Smooth muscle cell (in vitro differentiated cells): Measurements from ENCODE around the gene KCNK16. TPM values are rescaled to one million over a fixed set of nuclear protein-coding genes. Genes with fewer than 3 reads are reported as not detected.

Experiments used
- DNase-seq: peaks from one replicate; lab custom pipeline; 2025; ENCODE audit not compliant: unreplicated experiment; lab: John Stamatoyannopoulos, UW
- H2AFZ ChIP-seq: fragments of 200-600 bp; sonication (generic); 2 replicates; pipeline ENCODE4 v1.6.0; 2016; ENCODE audit warnings: antibody characterized with exemption, low read depth, mild to moderate bottlenecking
- H3F3A ChIP-seq: fragments of 200-600 bp; sonication (generic); 2 replicates; pipeline ENCODE4 v1.6.0; 2017; ENCODE audit warnings: antibody characterized with exemption, low read depth
- H3K27ac ChIP-seq: fragments of 200-600 bp; sonication (generic); 2 replicates; pipeline ENCODE4 v1.5.1; 2016; ENCODE audit warnings: low read depth, mild to moderate bottlenecking
- H3K27me3 ChIP-seq: fragments of 200-600 bp; sonication (generic); 2 replicates; pipeline ENCODE4 v1.6.1; 2016; ENCODE audit warnings: low read depth, mild to moderate bottlenecking
- H3K36me3 ChIP-seq: fragments of 200-600 bp; sonication (generic); 2 replicates; pipeline ENCODE4 v1.5.1; 2016; ENCODE audit warnings: low read depth
- H3K4me1 ChIP-seq: fragments of 200-600 bp; sonication (generic); 2 replicates; pipeline ENCODE4 v1.5.1; 2016; ENCODE audit warnings: low read depth
- H3K4me2 ChIP-seq: fragments of 200-600 bp; sonication (generic); 2 replicates; pipeline ENCODE4 v1.6.0; 2016; ENCODE audit warnings: mild to moderate bottlenecking
- H3K4me3 ChIP-seq: fragments of 200-600 bp; sonication (generic); 2 replicates; pipeline ENCODE4 v1.5.1; 2016; ENCODE audit warnings: mild to moderate bottlenecking
- H3K79me2 ChIP-seq: fragments of 200-600 bp; sonication (generic); 2 replicates; pipeline ENCODE4 v1.6.0; 2016; ENCODE audit warnings: low read depth, mild to moderate bottlenecking
- H3K9ac ChIP-seq: fragments of 200-600 bp; sonication (generic); 2 replicates; pipeline ENCODE4 v1.6.0; 2016; ENCODE audit warnings: low read depth
- H3K9me3 ChIP-seq: fragments of 200-600 bp; sonication (generic); replicated peaks from 2 replicates; pipeline ENCODE4 v1.5.1; 2016; ENCODE audit warnings: low read depth
- H4K20me1 ChIP-seq: fragments of 200-600 bp; sonication (generic); 2 replicates; pipeline ENCODE4 v1.6.0; 2016; ENCODE audit warnings: low read depth
- WGBS: methylation state at CpG from one replicate; pipeline ENCODE4 v1.1.7; 2016; ENCODE audit warnings: low lambda C conversion rate; 5-methylcytosine and 5-hydroxymethylcytosine counted together
- polyA plus RNA-seq: library from polyadenylated mRNA; unstranded; fragments of >200 nt; fragmentation: Nextera tagmentation; extraction: Ambion mirVana; gene quantifications from 2 replicates; pipeline ENCODE4 v1.2.1, GENCODE V29; 2016
- total RNA-seq: library from RNA; depleted of rRNA; stranded (reverse); fragments of >200 nt; gene quantifications from 2 replicates; pipeline ENCODE4 v1.2.3, GENCODE V29; 2014
- TF ChIP-seq, protein P1 (sequence below): fragments of 200-600 bp; sonication (generic); IDR thresholded peaks from 2 replicates; pipeline ENCODE4 v1.5.1; 2017; ENCODE audit warnings: borderline replicate concordance, mild to moderate bottlenecking, antibody characterized with exemption; ENCODE audit not compliant: insufficient read depth, poor library complexity, severe bottlenecking

Gene KCNK16
- total and polyA plus RNA-seq, 2 experiments from 2014 or later: not detected

DNA sequence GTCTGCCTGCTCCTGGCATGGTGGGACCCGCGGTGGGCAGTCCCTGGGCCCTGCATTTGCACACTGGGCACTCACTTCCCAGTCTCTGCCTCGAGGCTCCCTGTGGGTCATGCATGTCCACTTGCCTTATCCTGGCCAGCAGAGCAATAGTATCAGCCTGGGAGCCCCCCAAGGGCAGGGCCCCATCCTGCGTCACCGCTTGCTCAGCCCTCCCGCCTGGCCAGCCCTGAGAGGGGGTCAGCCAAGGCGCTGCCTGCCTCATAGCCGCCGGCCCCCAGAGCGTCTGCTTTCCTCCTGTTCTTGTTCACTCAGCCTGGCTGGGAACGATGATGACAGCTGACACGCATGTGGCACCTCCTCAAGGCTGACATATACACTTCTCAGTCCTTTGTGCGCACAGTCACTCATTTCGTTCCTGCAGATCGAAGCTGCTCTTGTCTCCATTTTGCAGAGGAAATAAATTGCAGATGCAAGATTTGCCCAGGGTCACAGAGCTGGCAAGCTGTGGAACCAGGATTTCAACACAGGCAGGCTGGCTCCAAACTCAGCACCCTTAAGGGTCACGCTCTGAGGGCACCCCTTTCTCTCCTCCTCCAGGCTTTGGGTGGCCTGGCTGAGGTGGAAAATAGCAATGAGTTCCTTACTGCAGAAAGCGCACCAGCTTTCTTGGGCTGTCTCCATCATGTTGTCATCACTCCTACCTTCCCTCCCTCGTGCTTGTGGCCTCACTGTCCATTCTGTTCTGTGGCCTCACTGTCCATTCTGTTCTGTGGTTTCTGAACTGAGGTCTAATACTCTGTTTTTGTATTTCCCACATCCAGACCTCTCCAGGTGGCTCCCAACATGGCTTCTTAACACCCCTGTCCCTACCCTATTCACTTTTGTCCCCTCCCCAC, 25.5 kb downstream of the KCNK16 start:
- Histone ChIP-seq H3K27ac (no peak overlapping the region), H2AFZ (no peak overlapping the region)

DNA sequence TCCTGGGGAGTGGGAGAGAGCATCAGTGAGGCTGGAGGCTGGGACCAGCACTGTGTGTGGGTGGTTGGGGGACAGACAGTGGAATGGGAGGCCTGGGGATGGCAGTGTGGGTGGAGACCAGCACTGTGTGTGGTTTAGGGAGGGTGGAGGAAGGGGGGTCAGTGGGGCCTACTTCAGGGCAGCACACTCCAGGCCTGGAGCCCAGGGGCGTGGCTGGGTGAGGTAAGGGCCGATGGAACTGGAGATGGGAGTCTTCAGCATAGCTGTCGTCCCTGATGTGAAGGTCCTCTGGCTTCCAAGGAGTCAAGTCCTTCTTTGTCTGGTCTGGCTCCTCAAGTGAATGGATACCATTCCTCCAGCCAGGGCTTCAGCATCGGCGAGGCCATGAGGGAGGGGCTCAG, 26.9 kb downstream of the KCNK16 start:
- Histone ChIP-seq H3K36me3 (no peaks in the 10 kb centered on the region), H3K4me3 (no peak overlapping the region), H3F3A (no peaks in the 10 kb centered on the region), H3K4me1 (peaks cover 6% of the 10 kb centered on the region), H3K9me3 (no peaks in the 10 kb centered on the region), H3K27me3 (peaks cover 28% of the 10 kb centered on the region), H4K20me1 (no peaks in the 10 kb centered on the region), H3K79me2 (no peaks in the 10 kb centered on the region), H2AFZ (no peak overlapping the region), H3K27ac (no peak overlapping the region), H3K9ac (no peak overlapping the region), H3K4me2 (no peak overlapping the region)
- DNase-seq: no peak
- 65% methylated on average over 5 of the region's 5 CpGs for WGBS
- TF ChIP-seq, protein P1, sequence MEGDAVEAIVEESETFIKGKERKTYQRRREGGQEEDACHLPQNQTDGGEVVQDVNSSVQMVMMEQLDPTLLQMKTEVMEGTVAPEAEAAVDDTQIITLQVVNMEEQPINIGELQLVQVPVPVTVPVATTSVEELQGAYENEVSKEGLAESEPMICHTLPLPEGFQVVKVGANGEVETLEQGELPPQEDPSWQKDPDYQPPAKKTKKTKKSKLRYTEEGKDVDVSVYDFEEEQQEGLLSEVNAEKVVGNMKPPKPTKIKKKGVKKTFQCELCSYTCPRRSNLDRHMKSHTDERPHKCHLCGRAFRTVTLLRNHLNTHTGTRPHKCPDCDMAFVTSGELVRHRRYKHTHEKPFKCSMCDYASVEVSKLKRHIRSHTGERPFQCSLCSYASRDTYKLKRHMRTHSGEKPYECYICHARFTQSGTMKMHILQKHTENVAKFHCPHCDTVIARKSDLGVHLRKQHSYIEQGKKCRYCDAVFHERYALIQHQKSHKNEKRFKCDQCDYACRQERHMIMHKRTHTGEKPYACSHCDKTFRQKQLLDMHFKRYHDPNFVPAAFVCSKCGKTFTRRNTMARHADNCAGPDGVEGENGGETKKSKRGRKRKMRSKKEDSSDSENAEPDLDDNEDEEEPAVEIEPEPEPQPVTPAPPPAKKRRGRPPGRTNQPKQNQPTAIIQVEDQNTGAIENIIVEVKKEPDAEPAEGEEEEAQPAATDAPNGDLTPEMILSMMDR: no peak

More for the DNA sequence above, 25.5 kb downstream of the KCNK16 start:
- H3K4me1 ChIP-seq: no peaks in the 10 kb centered on the region
- H3K36me3 ChIP-seq: no peaks in the 10 kb centered on the region
- TF ChIP-seq, protein P1: no peak
- H3F3A ChIP-seq: no peaks in the 10 kb centered on the region
- H3K9me3 ChIP-seq: no peaks in the 10 kb centered on the region
- DNase-seq: no peak
- no peak overlapping the region for H3K4me3 ChIP-seq
- WGBS: 87% methylated on average over 18 of the region's 18 CpGs
- H3K4me2 ChIP-seq: no peak overlapping the region
- peaks cover 33% of the 10 kb centered on the region for H3K27me3 ChIP-seq
- no peaks in the 10 kb centered on the region for H3K79me2 ChIP-seq
- H4K20me1 ChIP-seq: no peaks in the 10 kb centered on the region
- H3K9ac ChIP-seq: no peak overlapping the region

- TF ChIP-seq, protein P1: no peak
- no peak overlapping the region for H3K4me2 ChIP-seq
Observed at GRCh38 chr6:39294899-39295298, 27.6 kb downstream of the KCNK16 start.

More at GRCh38 chr6:39294899-39295298, 27.6 kb downstream of the KCNK16 start:
- 78% methylated on average over 1 of the region's 1 CpG for WGBS
- no peaks in the 10 kb centered on the region for H3K9me3 ChIP-seq
- DNase-seq: no peak
- no peak overlapping the region for H2AFZ ChIP-seq
- no peaks in the 10 kb centered on the region for H3F3A ChIP-seq
- H3K4me1 ChIP-seq: peaks cover 6% of the 10 kb centered on the region
- no peaks in the 10 kb centered on the region for H4K20me1 ChIP-seq
- H3K27ac ChIP-seq: no peak overlapping the region
- H3K79me2 ChIP-seq: no peaks in the 10 kb centered on the region
- H3K9ac ChIP-seq: no peak overlapping the region
- no peak overlapping the region for H3K4me3 ChIP-seq
- no peaks in the 10 kb centered on the region for H3K36me3 ChIP-seq
- peaks cover 28% of the 10 kb centered on the region for H3K27me3 ChIP-seq
